Caco-2 (cell line): ENCODE data around the gene PDYN. TPM values are rescaled to one million over a fixed set of nuclear protein-coding genes. Genes with fewer than 3 reads are reported as not detected.

Experiments
- BruUV-seq: library from RNA; stranded (reverse); fragments of 400-500 nt; replicated peaks from 2 replicates; lab custom pipeline; 2021; lab: Mats Ljungman, UMichigan
- CTCF ChIA-PET: fragments of 300-600 bp; sonication (Branson Sonifier 250); formaldehyde crosslinking; loops from one replicate; lab custom pipeline; 2022; ENCODE audit warnings: antibody characterized with exemption; lab: Charles Lee
- POLR2A ChIA-PET: fragments of 300-600 bp; sonication (Branson Sonifier 250); formaldehyde crosslinking; loops from one replicate; lab custom pipeline; 2022; ENCODE audit warnings: antibody characterized with exemption; lab: Charles Lee
- DNase-seq, 2 experiments: peaks; one replicate each; pipeline versions ENCODE4 v3.0.0 to v3.0.0-alpha.2; 2020 to 2022
- H3K27me3 ChIP-seq: replicated peaks from 2 replicates; pipeline ENCODE4 v1.6.0; 2011; ENCODE audit warnings: low read length; ENCODE audit not compliant: control insufficient read depth, insufficient read depth
- H3K36me3 ChIP-seq: 2 replicates; pipeline ENCODE4 v1.5.1; 2011; ENCODE audit warnings: low read length; ENCODE audit not compliant: control insufficient read depth, insufficient read depth
- H3K4me1 ChIP-seq: fragments of 250-450 bp; sonication (Bioruptor Pico); 2 replicates; pipeline ENCODE4 v1.5.1; 2020; ENCODE audit warnings: mild to moderate bottlenecking
- H3K4me3 ChIP-seq: 2 replicates; pipeline ENCODE4 v1.5.1; 2011; ENCODE audit warnings: low read depth, mild to moderate bottlenecking, control low read depth, low read length
- H3K9me3 ChIP-seq: fragments of 250-450 bp; sonication (Bioruptor Pico); 2 replicates; pipeline ENCODE4 v1.5.1; 2020; ENCODE audit warnings: mild to moderate bottlenecking, moderate library complexity
- H3K27ac Mint-ChIP-seq: one replicate; pipeline ENCODE4 v1.8.0; 2022; ENCODE audit warnings: mixed read lengths; ENCODE audit not compliant: unreplicated experiment
- H3K27me3 Mint-ChIP-seq: one replicate; pipeline ENCODE4 v1.8.0; 2022; ENCODE audit warnings: mixed read lengths; ENCODE audit not compliant: insufficient read depth, unreplicated experiment
- H3K36me3 Mint-ChIP-seq: one replicate; pipeline ENCODE4 v1.8.0; 2022; ENCODE audit warnings: mild to moderate bottlenecking, mixed read lengths; ENCODE audit not compliant: insufficient read depth, unreplicated experiment
- H3K4me1 Mint-ChIP-seq: one replicate; pipeline ENCODE4 v1.8.0; 2022; ENCODE audit warnings: low read depth, mixed read lengths; ENCODE audit not compliant: unreplicated experiment
- H3K4me3 Mint-ChIP-seq: one replicate; pipeline ENCODE4 v1.8.0; 2022; ENCODE audit warnings: mild to moderate bottlenecking, moderate library complexity, mixed read lengths; ENCODE audit not compliant: unreplicated experiment
- H3K9me3 Mint-ChIP-seq: one replicate; pipeline ENCODE4 v1.8.0; 2022; ENCODE audit warnings: mixed read lengths; ENCODE audit not compliant: unreplicated experiment
- intact Hi-C: fragments of 100-400 bp; cut with micrococcal nuclease; formaldehyde crosslinking; loops from one replicate; pipeline ENCODE4 v1.10.0; 2022; ENCODE audit not compliant: unreplicated experiment
- total RNA-seq: library from RNA; stranded (reverse); gene quantifications from 2 replicates; pipeline ENCODE4 v1.2.3, GENCODE V29; 2022
- TF ChIP-seq, protein P1 (sequence below), 2 experiments: fragments of 200-600 bp in 1 of 2; IDR thresholded peaks; 1 replicate in 1 of 2; 2 replicates in 1 of 2; pipeline versions ENCODE4 v1.5.1 to v1.8.0; 2011 to 2022; ENCODE audit warnings: antibody characterized with exemption in 1 of 2, control low read depth in 1 of 2, inconsistent platforms in 1 of 2, low read depth in 1 of 2, low read length in 1 of 2, mild to moderate bottlenecking in 1 of 2, moderate library complexity in 1 of 2; ENCODE audit not compliant: insufficient read depth in 1 of 2, severe bottlenecking in 1 of 2, unreplicated experiment in 1 of 2

Gene PDYN
- total RNA-seq, 1 experiment from 2014 or later, result not detected

DNA sequence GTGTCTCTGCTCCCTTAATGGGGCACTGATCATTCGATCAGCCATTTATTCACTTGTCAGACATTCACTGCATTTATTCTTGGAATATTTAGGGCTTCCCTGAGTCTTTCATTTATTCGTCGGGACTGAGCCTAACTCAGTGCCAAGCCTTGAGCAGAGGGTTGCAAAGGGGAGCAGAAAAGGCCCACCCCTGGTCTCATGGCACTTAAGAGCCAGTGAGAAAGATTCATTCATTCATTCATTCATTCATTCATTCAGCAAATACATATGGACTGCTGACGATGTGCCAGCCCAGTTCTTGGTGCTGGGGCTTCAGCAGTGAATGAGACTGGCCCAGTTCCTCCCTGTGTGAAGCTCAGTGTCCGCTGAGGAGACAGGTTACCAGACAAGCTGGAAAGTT, 62.0 kb downstream of the PDYN start:
- Mint-ChIP-seq H3K36me3 (peaks cover 11% of the 10 kb centered on the region), H3K27me3 (no peaks in the 10 kb centered on the region), H3K4me1 (no peaks in the 10 kb centered on the region), H3K27ac (no peak overlapping the region), H3K4me3 (no peak overlapping the region), H3K9me3 (no peaks in the 10 kb centered on the region)
- Histone ChIP-seq H3K27me3 (no peaks in the 10 kb centered on the region), H3K9me3 (no peaks in the 10 kb centered on the region), H3K4me1 (no peaks in the 10 kb centered on the region), H3K36me3 (peaks cover 1% of the 10 kb centered on the region; the same call in 1 of the 2 replicates), H3K4me3 (no peak overlapping the region)
- CTCF ChIA-PET, result interaction anchor here (0.6 kb wide), 1 partner anchor 461 kb away, joined by 3 read pairs; no protein-coding TSS in a partner anchor
- intact Hi-C loops, result no loop called here
- POLR2A ChIA-PET, result no interaction called here
- TF ChIP-seq, protein P1, sequence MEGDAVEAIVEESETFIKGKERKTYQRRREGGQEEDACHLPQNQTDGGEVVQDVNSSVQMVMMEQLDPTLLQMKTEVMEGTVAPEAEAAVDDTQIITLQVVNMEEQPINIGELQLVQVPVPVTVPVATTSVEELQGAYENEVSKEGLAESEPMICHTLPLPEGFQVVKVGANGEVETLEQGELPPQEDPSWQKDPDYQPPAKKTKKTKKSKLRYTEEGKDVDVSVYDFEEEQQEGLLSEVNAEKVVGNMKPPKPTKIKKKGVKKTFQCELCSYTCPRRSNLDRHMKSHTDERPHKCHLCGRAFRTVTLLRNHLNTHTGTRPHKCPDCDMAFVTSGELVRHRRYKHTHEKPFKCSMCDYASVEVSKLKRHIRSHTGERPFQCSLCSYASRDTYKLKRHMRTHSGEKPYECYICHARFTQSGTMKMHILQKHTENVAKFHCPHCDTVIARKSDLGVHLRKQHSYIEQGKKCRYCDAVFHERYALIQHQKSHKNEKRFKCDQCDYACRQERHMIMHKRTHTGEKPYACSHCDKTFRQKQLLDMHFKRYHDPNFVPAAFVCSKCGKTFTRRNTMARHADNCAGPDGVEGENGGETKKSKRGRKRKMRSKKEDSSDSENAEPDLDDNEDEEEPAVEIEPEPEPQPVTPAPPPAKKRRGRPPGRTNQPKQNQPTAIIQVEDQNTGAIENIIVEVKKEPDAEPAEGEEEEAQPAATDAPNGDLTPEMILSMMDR (IDR thresholded peaks at IDR 0.05; ENCODE audit: insufficient read depth in 1 of 2, low read depth in 1 of 2, low read length in 1 of 2, severe bottlenecking in 1 of 2, unreplicated experiment in 1 of 2), result no peak
- BruUV-seq, result no TSS peak
- no peak for DNase-seq

DNA sequence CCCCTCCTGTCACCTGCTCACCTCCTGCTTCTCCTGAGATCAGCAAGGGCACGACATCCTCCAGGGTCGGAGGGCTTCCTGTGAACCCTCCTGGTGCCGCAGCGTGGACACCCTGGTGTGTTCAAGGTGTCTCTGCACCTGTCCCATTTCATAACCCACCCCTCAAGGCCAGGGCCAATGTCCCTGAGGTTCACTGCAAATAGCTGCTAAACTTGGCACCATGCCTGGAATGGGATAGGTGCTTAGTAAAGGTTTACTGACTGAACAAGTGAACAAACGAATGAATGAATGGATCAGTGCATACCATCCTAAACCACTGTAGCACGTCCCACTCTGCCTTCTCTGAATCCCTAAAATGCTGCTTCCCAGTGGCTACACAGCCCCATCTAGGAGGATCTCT, 63.7 kb downstream of the PDYN start:
- H3K4me3 Mint-ChIP-seq, result no peak overlapping the region
- H3K27ac Mint-ChIP-seq, result no peak overlapping the region
- H3K36me3 Mint-ChIP-seq, result peaks cover 5% of the 10 kb centered on the region
- H3K27me3 ChIP-seq, result no peaks in the 10 kb centered on the region
- intact Hi-C loops, result no loop called here
- H3K4me1 Mint-ChIP-seq, result no peaks in the 10 kb centered on the region
- no peaks in the 10 kb centered on the region for H3K4me1 ChIP-seq
- no peaks in the 10 kb centered on the region for H3K9me3 Mint-ChIP-seq
- no peak overlapping the region for H3K4me3 ChIP-seq
- no peak for DNase-seq
- BruUV-seq, result no TSS peak
- H3K27me3 Mint-ChIP-seq, result no peaks in the 10 kb centered on the region
- peaks cover 1% of the 10 kb centered on the region for H3K36me3 ChIP-seq
- ChIA-PET CTCF (no interaction called here), POLR2A (no interaction called here)
- no peaks in the 10 kb centered on the region for H3K9me3 ChIP-seq
- TF ChIP-seq, protein P1 (IDR thresholded peaks at IDR 0.05; ENCODE audit: insufficient read depth in 1 of 2, low read depth in 1 of 2, low read length in 1 of 2, severe bottlenecking in 1 of 2, unreplicated experiment in 1 of 2), result no peak

DNA sequence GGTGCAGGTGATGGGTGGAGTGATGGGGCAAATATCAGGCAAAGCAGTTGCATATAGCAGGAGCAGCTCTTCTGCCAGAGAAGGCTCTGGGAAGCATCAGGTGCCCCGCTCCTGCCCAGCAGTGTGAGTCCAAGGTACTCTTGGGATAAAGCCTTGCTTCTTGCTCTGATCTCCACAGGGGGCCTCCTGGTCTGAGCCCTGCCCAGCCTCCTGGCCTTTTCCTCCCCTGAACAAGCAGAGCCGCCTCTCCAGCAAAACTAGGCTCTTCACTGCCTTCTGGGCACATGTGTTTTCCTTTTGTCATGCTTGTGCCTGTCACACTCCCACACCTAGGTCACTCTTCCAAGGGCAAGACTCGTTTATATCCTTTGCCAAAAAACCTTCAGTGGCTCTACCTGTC, 64.4 kb downstream of the PDYN start:
- DNase-seq, result no peak
- Mint-ChIP-seq H3K36me3 (peaks cover 5% of the 10 kb centered on the region), H3K4me1 (no peaks in the 10 kb centered on the region), H3K27ac (no peak overlapping the region), H3K27me3 (no peaks in the 10 kb centered on the region), H3K4me3 (no peak overlapping the region), H3K9me3 (no peaks in the 10 kb centered on the region)
- ChIA-PET CTCF (no interaction called here), POLR2A (no interaction called here)
- TF ChIP-seq, protein P1 (IDR thresholded peaks at IDR 0.05; ENCODE audit: insufficient read depth in 1 of 2, low read depth in 1 of 2, low read length in 1 of 2, severe bottlenecking in 1 of 2, unreplicated experiment in 1 of 2), result no peak
- Histone ChIP-seq H3K4me3 (no peak overlapping the region), H3K27me3 (no peaks in the 10 kb centered on the region), H3K36me3 (peaks cover 1% of the 10 kb centered on the region), H3K9me3 (no peaks in the 10 kb centered on the region), H3K4me1 (no peaks in the 10 kb centered on the region)
- intact Hi-C loops, result no loop called here
- no TSS peak for BruUV-seq
